Measurements from ENCODE around the gene ZNF581. TPM values are rescaled to one million over a fixed set of nuclear protein-coding genes. Genes with fewer than 3 reads are reported as not detected.

ZNF581 gene
- total RNA-seq, 1 experiment from 2014 or later = 65.1 TPM

GRCh38 chr19:55654868-55655647 is 11.6 kb downstream of the ZNF581 start, which contains the start of gene U2AF2:
Gene U2AF2 (plus strand): TSS chr19:55655035. CDS start chr19:55655105, 70 bp downstream.
- H3K9me3 ChIP-seq (ENCODE audit: control insufficient read depth, low read depth, low read length) = no peaks in the 10 kb centered on the region
- H2BK120ac ChIP-seq (ENCODE audit: low read depth, low read length, poor library complexity, severe bottlenecking) = peak within 1 kb of the TSS; percentile 79
- peak; percentile 95 for DNase-seq
- H3K79me2 ChIP-seq (ENCODE audit: insufficient read depth, low read length) = peaks cover 43% of the 10 kb centered on the region
- H2AK5ac ChIP-seq (ENCODE audit: insufficient read length, low read length) = no peak within 1 kb of the TSS
- Mint-ChIP-seq H3K27ac (peak within 1 kb of the TSS; percentile 99 to 100 (median 100)), H3K4me3 (peak within 1 kb of the TSS; percentile 93 to 94), H3K27me3 (ENCODE audit: low read depth) (no peaks in the 10 kb centered on the region; the same call in 1 of the 2 replicates), H3K4me1 (peaks cover 27 to 35% of the 10 kb centered on the region in 2 experiments), H3K36me3 (ENCODE audit: insufficient read depth in 1 of 3, low read depth in 3 of 3) (peaks cover 14 to 58% (median 38%) of the 10 kb centered on the region in 3 experiments), H3K9me3 (peaks cover 0 to 3% of the 10 kb centered on the region in 2 experiments; a peak in 3 of 5 replicates)
- H3K4me2 ChIP-seq (ENCODE audit: insufficient read depth, insufficient read length, low read length) = peak within 1 kb of the TSS; percentile 98
- no peak within 1 kb of the TSS for H3K23ac ChIP-seq (ENCODE audit: insufficient read length, low read depth, low read length)
- peak within 1 kb of the TSS; percentile 81 for H3T11ph ChIP-seq (ENCODE audit: low read length)
- no peaks in the 10 kb centered on the region for H3K27me3 ChIP-seq (ENCODE audit: insufficient read depth, low read length)
- TF ChIP-seq, protein P1, sequence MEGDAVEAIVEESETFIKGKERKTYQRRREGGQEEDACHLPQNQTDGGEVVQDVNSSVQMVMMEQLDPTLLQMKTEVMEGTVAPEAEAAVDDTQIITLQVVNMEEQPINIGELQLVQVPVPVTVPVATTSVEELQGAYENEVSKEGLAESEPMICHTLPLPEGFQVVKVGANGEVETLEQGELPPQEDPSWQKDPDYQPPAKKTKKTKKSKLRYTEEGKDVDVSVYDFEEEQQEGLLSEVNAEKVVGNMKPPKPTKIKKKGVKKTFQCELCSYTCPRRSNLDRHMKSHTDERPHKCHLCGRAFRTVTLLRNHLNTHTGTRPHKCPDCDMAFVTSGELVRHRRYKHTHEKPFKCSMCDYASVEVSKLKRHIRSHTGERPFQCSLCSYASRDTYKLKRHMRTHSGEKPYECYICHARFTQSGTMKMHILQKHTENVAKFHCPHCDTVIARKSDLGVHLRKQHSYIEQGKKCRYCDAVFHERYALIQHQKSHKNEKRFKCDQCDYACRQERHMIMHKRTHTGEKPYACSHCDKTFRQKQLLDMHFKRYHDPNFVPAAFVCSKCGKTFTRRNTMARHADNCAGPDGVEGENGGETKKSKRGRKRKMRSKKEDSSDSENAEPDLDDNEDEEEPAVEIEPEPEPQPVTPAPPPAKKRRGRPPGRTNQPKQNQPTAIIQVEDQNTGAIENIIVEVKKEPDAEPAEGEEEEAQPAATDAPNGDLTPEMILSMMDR (conservative IDR thresholded peaks at IDR 0.05) = no peak
- H4K8ac ChIP-seq (replicated peaks; ENCODE audit: insufficient read length, low read depth, low read length) = no peak within 1 kb of the TSS
- H2AFZ ChIP-seq (ENCODE audit: low read length) = peak within 1 kb of the TSS; percentile 94
- H2BK15ac ChIP-seq (ENCODE audit: low read depth, low read length) = no peak within 1 kb of the TSS; the same call in 1 of the 2 replicates
- peak within 1 kb of the TSS; percentile 14; the same call in 1 of the 2 replicates for H3K4ac ChIP-seq (ENCODE audit: low read depth, low read length)
- H3K56ac ChIP-seq (ENCODE audit: insufficient read length, low read depth, low read length) = peak within 1 kb of the TSS; percentile 67
- no CpG with 5 or more reads among the region's 95 CpGs for WGBS (ENCODE audit: extremely low coverage, insufficient read length, low lambda C conversion rate)
- no peak within 1 kb of the TSS for H2BK12ac ChIP-seq (ENCODE audit: insufficient read length, low read depth, low read length)
- no peaks in the 10 kb centered on the region for H3K79me1 ChIP-seq (ENCODE audit: insufficient read depth, low read depth, low read length, poor library complexity, severe bottlenecking)
- peak within 1 kb of the TSS; percentile 99 for H3K9ac ChIP-seq (ENCODE audit: extremely low read depth, insufficient read length, low read length)
- peaks cover 7% of the 10 kb centered on the region; the same call in 1 of the 2 replicates for H3K4me1 ChIP-seq (ENCODE audit: insufficient read depth, low read length)
- peak within 1 kb of the TSS; percentile 99 for H3K14ac ChIP-seq (ENCODE audit: insufficient read depth, low read length)
- H4K5ac ChIP-seq (ENCODE audit: insufficient read length, low read depth, low read length) = peak within 1 kb of the TSS; percentile 86
- H3K27ac ChIP-seq (ENCODE audit: insufficient read length, low read depth, low read length) = peak within 1 kb of the TSS; percentile 84
- H2BK20ac ChIP-seq (ENCODE audit: low read depth, low read length, poor library complexity, severe bottlenecking) = no peak within 1 kb of the TSS
- peak within 1 kb of the TSS; percentile 76 for H4K91ac ChIP-seq (ENCODE audit: insufficient read length, low read depth, low read length)
- peaks cover 5% of the 10 kb centered on the region for H4K20me1 ChIP-seq (ENCODE audit: control insufficient read depth, insufficient read depth, insufficient read length)
- peak within 1 kb of the TSS; percentile 98 for H3K18ac ChIP-seq (ENCODE audit: insufficient read length, low read depth, low read length)
- H2BK5ac ChIP-seq (ENCODE audit: insufficient read length, low read length) = peak within 1 kb of the TSS; percentile 82
- H3K23me2 ChIP-seq (ENCODE audit: insufficient read length, low read depth, low read length, poor library complexity, severe bottlenecking) = peaks cover 22% of the 10 kb centered on the region

Measured in H9 (cell line).